A673 (cell line): ENCODE data around the gene PAK1IP1. TPM values are rescaled to one million over a fixed set of nuclear protein-coding genes. Genes with fewer than 3 reads are reported as not detected.

Experiments
- BruUV-seq: library from RNA; stranded (reverse); fragments of 400-500 nt; replicated peaks from 2 replicates; lab custom pipeline; 2021; lab: Mats Ljungman, UMichigan
- CTCF ChIA-PET: fragments of 300-600 bp; sonication (Branson Sonifier 250); formaldehyde crosslinking; loops from one replicate; lab custom pipeline; 2022; ENCODE audit warnings: antibody characterized with exemption; lab: Charles Lee
- POLR2A ChIA-PET: fragments of 300-600 bp; sonication (Branson Sonifier 250); formaldehyde crosslinking; loops from one replicate; lab custom pipeline; 2022; ENCODE audit warnings: antibody characterized with exemption; ENCODE audit not compliant: low non-redundant PET; lab: Charles Lee
- DNase-seq: peaks from one replicate; pipeline ENCODE4 v3.0.0-alpha.2; 2015; ENCODE audit warnings: low spot score
- H3K27ac ChIP-seq: fragments of 200-600 bp; sonication (generic); 2 replicates; pipeline ENCODE4 v1.5.1; 2016; ENCODE audit warnings: mixed run types, low read depth, mild to moderate bottlenecking, mixed read lengths, antibody characterized with exemption, low read length; ENCODE audit not compliant: poor library complexity, severe bottlenecking
- H3K27me3 ChIP-seq: fragments of 200-600 bp; sonication (generic); replicated peaks from 2 replicates; pipeline ENCODE4 v1.6.1; 2017; ENCODE audit warnings: mixed run types, low read depth, mild to moderate bottlenecking, mixed read lengths, antibody characterized with exemption, low read length; ENCODE audit not compliant: insufficient read depth, poor library complexity
- H3K36me3 ChIP-seq: fragments of 200-600 bp; sonication (generic); 2 replicates; pipeline ENCODE4 v1.6.1; 2016; ENCODE audit warnings: mixed run types, mild to moderate bottlenecking, mixed read lengths, antibody characterized with exemption, low read length; ENCODE audit not compliant: insufficient read depth, poor library complexity, severe bottlenecking
- H3K4me1 ChIP-seq: fragments of 200-600 bp; sonication (generic); 2 replicates; pipeline ENCODE4 v1.6.1; 2017; ENCODE audit warnings: mixed run types, mild to moderate bottlenecking, mixed read lengths, antibody characterized with exemption, low read length; ENCODE audit not compliant: insufficient read depth, poor library complexity, severe bottlenecking
- H3K4me3 ChIP-seq: fragments of 200-600 bp; sonication (generic); 2 replicates; pipeline ENCODE4 v1.5.1; 2016; ENCODE audit warnings: low read depth, mixed run types, mild to moderate bottlenecking, mixed read lengths, low read length; ENCODE audit not compliant: poor library complexity, severe bottlenecking
- H3K9me3 ChIP-seq: fragments of 200-600 bp; sonication (generic); 2 replicates; pipeline ENCODE4 v1.6.1; 2016; ENCODE audit warnings: mixed run types, low read depth, mild to moderate bottlenecking, mixed read lengths, antibody characterized with exemption, low read length; ENCODE audit not compliant: poor library complexity, severe bottlenecking
- CTCF ChIP-seq: fragments of 300-800, 200-600 bp; sonication (generic); conservative IDR thresholded peaks from 2 replicates; pipeline ENCODE4 v1.5.1; 2017; ENCODE audit warnings: low read depth, mild to moderate bottlenecking, antibody characterized with exemption, low read length, moderate library complexity, mixed read lengths
- EZH2 ChIP-seq: fragments of 200-600 bp; sonication (generic); IDR thresholded peaks from 2 replicates; pipeline ENCODE4 v1.6.1; 2017; ENCODE audit warnings: borderline replicate concordance, low read depth, mild to moderate bottlenecking, mixed read lengths, antibody characterized with exemption, low read length; ENCODE audit not compliant: poor library complexity, severe bottlenecking
- intact Hi-C: fragments of 100-400 bp; cut with micrococcal nuclease; formaldehyde crosslinking; loops from one replicate; pipeline ENCODE4 v1.10.0; 2022; ENCODE audit not compliant: unreplicated experiment
- total RNA-seq: library from RNA; stranded (reverse); gene quantifications from 2 replicates; pipeline ENCODE4 v1.2.3, GENCODE V29; 2021

Gene PAK1IP1
- total RNA-seq, 1 experiment from 2014 or later = 41.6 TPM

- ChIA-PET POLR2A (no interaction called here), CTCF (no interaction called here)
- no peak for DNase-seq
- intact Hi-C loops = no loop called here
- H3K9me3 ChIP-seq = no peaks in the 10 kb centered on the region
- no peaks in the 10 kb centered on the region for H3K27me3 ChIP-seq
- BruUV-seq = no TSS peak
- no peaks in the 10 kb centered on the region for H3K36me3 ChIP-seq
- peaks cover 8% of the 10 kb centered on the region for H3K4me1 ChIP-seq
- H3K27ac ChIP-seq = no peak overlapping the region
- TF ChIP-seq EZH2 = no peak
- TF ChIP-seq CTCF = no peak
- H3K4me3 ChIP-seq = no peak overlapping the region
These were observed 50.3 kb downstream of the PAK1IP1 start for GRCh38 chr6:10745116-10745515.

- POLR2A ChIA-PET = no interaction called here
- no peaks in the 10 kb centered on the region for H3K27me3 ChIP-seq
- TSS peak; percentile 70 for BruUV-seq
- TF ChIP-seq CTCF = no peak
- no peak for TF ChIP-seq EZH2
- peak overlapping the region; percentile 91 for H3K27ac ChIP-seq
- no peak for DNase-seq
- CTCF ChIA-PET = no interaction called here
- H3K9me3 ChIP-seq = no peaks in the 10 kb centered on the region
- intact Hi-C loops = loop anchor here (2.0 kb wide), 1 partner anchor 24 kb away; the partner anchor contains the start of gene TMEM14C
- peak overlapping the region; percentile 89 for H3K4me3 ChIP-seq
- peaks cover 8% of the 10 kb centered on the region for H3K4me1 ChIP-seq
- H3K36me3 ChIP-seq = peaks cover 12% of the 10 kb centered on the region
These were observed 52.1 kb downstream of the PAK1IP1 start for GRCh38 chr6:10746915-10747250.

- Histone ChIP-seq H3K4me3 (peak within 1 kb of the TSS; percentile 89), H3K4me1 (peaks cover 8% of the 10 kb centered on the region), H3K27ac (peak within 1 kb of the TSS; percentile 91), H3K9me3 (no peaks in the 10 kb centered on the region), H3K27me3 (no peaks in the 10 kb centered on the region), H3K36me3 (peaks cover 14% of the 10 kb centered on the region)
- POLR2A ChIA-PET = no interaction called here
- no TSS peak for BruUV-seq
- intact Hi-C loops = loop anchor here (2.0 kb wide), 1 partner anchor 25 kb away; the partner anchor contains the start of gene TMEM14C
- no peak for TF ChIP-seq CTCF
- no peak for TF ChIP-seq EZH2
- CTCF ChIA-PET = interaction anchor here (0.7 kb wide), 1 partner anchor 17 kb away, joined by 8 read pairs; no protein-coding TSS in a partner anchor
- peak; percentile 98 for DNase-seq
These were observed 52.6 kb downstream of the PAK1IP1 start, which contains the start of gene TMEM14B for GRCh38 chr6:10747251-10747972. TSS of gene TMEM14B (plus strand) at chr6:10747805. CDS start at chr6:10749246, 1,441 bp downstream.
